IMR-90 (cell line): ENCODE measurements around the gene DEDD2. TPM values are rescaled to one million over a fixed set of nuclear protein-coding genes. Genes with fewer than 3 reads are reported as not detected.

Source experiments
- ATAC-seq: fragments of 200-7000 bp; cut with Tn5 transposase; 2 replicates; pipeline ENCODE4 v1.9.1; 2020; ENCODE audit warnings: low read depth, mild to moderate bottlenecking, moderate library complexity
- BruUV-seq: library from RNA; stranded (reverse); fragments of 400-500 nt; replicated peaks from 2 replicates; lab custom pipeline; 2021; lab: Mats Ljungman, UMichigan
- CTCF ChIA-PET: fragments of 300-600 bp; formaldehyde crosslinking; extraction: SDS; loops from one replicate; lab custom pipeline; 2021; ENCODE audit warnings: antibody characterized with exemption; lab: Yijun Ruan, JAX
- POLR2A ChIA-PET: fragments of 300-600 bp; sonication (Branson Sonifier 250); formaldehyde crosslinking; loops from one replicate; lab custom pipeline; 2022; ENCODE audit warnings: antibody characterized with exemption; ENCODE audit not compliant: unreplicated experiment; lab: Charles Lee
- DNase-seq: peaks from one replicate; pipeline ENCODE4 v3.0.0; 2013
- H2AFZ ChIP-seq: replicated peaks from 2 replicates; pipeline ENCODE3; 2013; ENCODE audit warnings: low read length, mild to moderate bottlenecking; ENCODE audit not compliant: poor library complexity
- H2AK5ac ChIP-seq: 2 replicates; pipeline ENCODE4 v1.6.1; 2013; ENCODE audit warnings: low read depth, low read length, inconsistent platforms
- H2AK9ac ChIP-seq: replicated peaks from 2 replicates; pipeline ENCODE3; 2013; ENCODE audit warnings: mild to moderate bottlenecking, low read depth, low read length, moderate library complexity; ENCODE audit not compliant: poor library complexity
- H2BK120ac ChIP-seq: 2 replicates; pipeline ENCODE4 v1.6.1; 2013; ENCODE audit warnings: low read depth, low read length, inconsistent platforms
- H2BK15ac ChIP-seq: 3 replicates; pipeline ENCODE4 v1.6.1; 2013; ENCODE audit warnings: low read depth, low read length, inconsistent platforms
- H2BK20ac ChIP-seq: 2 replicates; pipeline ENCODE4 v1.6.1; 2013; ENCODE audit warnings: low read depth, mild to moderate bottlenecking, inconsistent platforms, low read length, moderate library complexity
- H2BK5ac ChIP-seq: 2 replicates; pipeline ENCODE4 v1.6.1; 2013; ENCODE audit warnings: mild to moderate bottlenecking, low read depth, low read length, inconsistent platforms; ENCODE audit not compliant: poor library complexity, severe bottlenecking
- H3K14ac ChIP-seq: replicated peaks from 2 replicates; pipeline ENCODE4 v1.6.1; 2013; ENCODE audit warnings: low read depth, low read length, inconsistent platforms
- H3K18ac ChIP-seq: 2 replicates; pipeline ENCODE4 v1.6.1; 2013; ENCODE audit warnings: low read depth, low read length, control low read depth
- H3K23ac ChIP-seq: 2 replicates; pipeline ENCODE4 v1.6.1; 2013; ENCODE audit warnings: low read depth, low read length, inconsistent platforms
- H3K27ac ChIP-seq: 2 replicates; pipeline ENCODE4 v1.5.1; 2013; ENCODE audit warnings: mild to moderate bottlenecking, control low read depth, low read length; ENCODE audit not compliant: insufficient read depth
- H3K27me3 ChIP-seq: 2 replicates; pipeline ENCODE4 v1.6.1; 2013; ENCODE audit warnings: low read length; ENCODE audit not compliant: control insufficient read depth, insufficient read depth
- H3K36me3 ChIP-seq: 2 replicates; pipeline ENCODE4 v1.6.1; 2013; ENCODE audit warnings: low read length, mixed read lengths; ENCODE audit not compliant: control insufficient read depth, insufficient read depth
- H3K4ac ChIP-seq: 2 replicates; pipeline ENCODE4 v1.6.1; 2013; ENCODE audit warnings: low read depth, low read length, inconsistent platforms
- H3K4me1 ChIP-seq: 2 replicates; pipeline ENCODE4 v1.6.1; 2013; ENCODE audit warnings: low read length, mixed read lengths; ENCODE audit not compliant: control insufficient read depth, insufficient read depth
- H3K4me2 ChIP-seq: 2 replicates; pipeline ENCODE4 v1.6.1; 2013; ENCODE audit warnings: low read depth, mild to moderate bottlenecking, control low read depth, low read length, moderate library complexity
- H3K4me3 ChIP-seq: 2 replicates; pipeline ENCODE4 v1.5.1; 2013; ENCODE audit warnings: low read depth, mild to moderate bottlenecking, control low read depth, low read length, moderate library complexity; ENCODE audit not compliant: insufficient read depth
- H3K56ac ChIP-seq: 2 replicates; pipeline ENCODE4 v1.6.1; 2013; ENCODE audit warnings: low read length, inconsistent platforms; ENCODE audit not compliant: insufficient read depth; ENCODE audit errors: extremely low read depth
- H3K79me1 ChIP-seq, 2 experiments: 2 replicates each; pipeline ENCODE4 v1.6.1; 2013; ENCODE audit warnings: low read length in 2 of 2, inconsistent platforms in 1 of 2, low read depth in 1 of 2
- H3K9ac ChIP-seq: 2 replicates; pipeline ENCODE4 v1.6.1; 2013; ENCODE audit warnings: low read depth, low read length, control low read depth
- H3K9me1 ChIP-seq: 2 replicates; pipeline ENCODE4 v1.6.1; 2013; ENCODE audit warnings: low read length, inconsistent platforms; ENCODE audit not compliant: insufficient read depth
- H3K9me3 ChIP-seq: 2 replicates; pipeline ENCODE4 v1.6.1; 2013; ENCODE audit warnings: low read length; ENCODE audit not compliant: control insufficient read depth, insufficient read depth
- H4K20me1 ChIP-seq: 2 replicates; pipeline ENCODE4 v1.6.1; 2013; ENCODE audit warnings: low read length, inconsistent platforms; ENCODE audit not compliant: insufficient read depth
- H4K5ac ChIP-seq: 2 replicates; pipeline ENCODE4 v1.6.1; 2013; ENCODE audit warnings: mild to moderate bottlenecking, low read depth, low read length, control low read depth
- H4K8ac ChIP-seq, 2 experiments: 2 replicates each; pipeline ENCODE4 v1.6.1; 2013; ENCODE audit warnings: low read depth in 2 of 2, low read length in 2 of 2, control low read depth in 1 of 2, inconsistent platforms in 1 of 2
- H4K91ac ChIP-seq: 2 replicates; pipeline ENCODE4 v1.6.1; 2013; ENCODE audit warnings: low read depth, low read length, inconsistent platforms; ENCODE audit not compliant: insufficient read depth
- BHLHE40 ChIP-seq: fragments of 150-350 bp; IDR thresholded peaks from 2 replicates; pipeline ENCODE4 v1.6.1; 2016; ENCODE audit warnings: mild to moderate bottlenecking, low read depth, low read length
- CEBPB ChIP-seq: IDR thresholded peaks from 2 replicates; pipeline ENCODE4 v1.6.1; 2012; ENCODE audit warnings: low read depth, low read length, improper control_type of control experiment
- CHD1 ChIP-seq: IDR thresholded peaks from 2 replicates; pipeline ENCODE4 v1.6.1; 2012; ENCODE audit warnings: low read depth, low read length, improper control_type of control experiment
- CTCF ChIP-seq: conservative IDR thresholded peaks from 2 replicates; pipeline ENCODE4 v1.5.1; 2012; ENCODE audit warnings: mild to moderate bottlenecking, low read depth, low read length, improper control_type of control experiment
- FOS ChIP-seq: fragments of 150-350 bp; IDR thresholded peaks from 2 replicates; pipeline ENCODE4 v1.6.1; 2016; ENCODE audit warnings: low read depth, low read length
- MAFK ChIP-seq: IDR thresholded peaks from 2 replicates; pipeline ENCODE4 v1.6.1; 2012; ENCODE audit warnings: low read depth, low read length, improper control_type of control experiment
- NFE2L2 ChIP-seq: fragments of 150-350 bp; IDR thresholded peaks from 2 replicates; pipeline ENCODE4 v1.6.1; 2016; ENCODE audit warnings: low read depth, mild to moderate bottlenecking, low read length
- POLR2A ChIP-seq: IDR thresholded peaks from 2 replicates; pipeline ENCODE4 v1.6.1; 2012; ENCODE audit warnings: mild to moderate bottlenecking, low read depth, low read length
- RAD21 ChIP-seq: IDR thresholded peaks from 2 replicates; pipeline ENCODE4 v1.6.1; 2012; ENCODE audit warnings: low read length, improper control_type of control experiment
- RCOR1 ChIP-seq: IDR thresholded peaks from 2 replicates; pipeline ENCODE4 v1.6.1; 2012; ENCODE audit warnings: mild to moderate bottlenecking, low read length, improper control_type of control experiment; ENCODE audit not compliant: insufficient replicate concordance
- RFX5 ChIP-seq: IDR thresholded peaks from 2 replicates; pipeline ENCODE4 v1.8.0; 2012; ENCODE audit warnings: low read depth, mild to moderate bottlenecking, low read length, moderate library complexity
- SMC3 ChIP-seq: fragments of 150-350 bp; IDR thresholded peaks from 2 replicates; pipeline ENCODE4 v1.6.1; 2016; ENCODE audit warnings: low read depth, mild to moderate bottlenecking, antibody characterized with exemption, low read length, moderate library complexity
- WGBS, 2 experiments: methylation state at CpG; one replicate each; pipeline versions ENCODE4 v1.1.5 to v1.1.7; 2013; ENCODE audit warnings: missing lambda C conversion rate in 2 of 2; ENCODE audit not compliant: insufficient read length in 1 of 2; ENCODE audit errors: extremely low coverage in 2 of 2; 5-methylcytosine and 5-hydroxymethylcytosine counted together
- dilution Hi-C: fragments of 300-500 bp; cut with HindIII; formaldehyde crosslinking; loops from one replicate; pipeline ENCODE4 v1.14.3; 2018; ENCODE audit warnings: low sequenced_read_pairs; ENCODE audit not compliant: unreplicated experiment
- in situ Hi-C: fragments of 300-500 bp; cut with MboI; formaldehyde crosslinking; loops from 3 replicates; pipeline ENCODE4 v1.14.3; 2019; ENCODE audit warnings: low sequenced_read_pairs, inconsistent platforms, mixed read lengths
- intact Hi-C: fragments of 100-400 bp; cut with micrococcal nuclease; formaldehyde crosslinking; loops from 2 replicates; pipeline ENCODE4 v1.10.0; 2022
- polyA plus RNA-seq, 3 experiments: library from polyadenylated mRNA; depleted of rRNA; stranded (reverse); fragments of >200 nt; gene quantifications; 2 replicates each; pipeline ENCODE4 v1.2.3, GENCODE V29; 2012; ENCODE audit warnings: low replicate concordance in 1 of 3
- total RNA-seq: library from RNA; depleted of rRNA; stranded (reverse); fragments of >200 nt; gene quantifications from 2 replicates; pipeline ENCODE4 v1.2.3, GENCODE V29; 2012
- TF ChIP-seq, protein P1 (sequence below): fragments of 150-350 bp; IDR thresholded peaks from 2 replicates; pipeline ENCODE4 v1.6.1; 2016; ENCODE audit warnings: low read depth, mild to moderate bottlenecking, low read length, moderate library complexity, borderline replicate concordance

Gene DEDD2
- total and polyA plus RNA-seq, 2 of the 4 experiments (the other 2 are of a cell fraction) = 8.2 to 21.0 TPM

- Histone ChIP-seq H3K4me3 (peak within 1 kb of the TSS; percentile 91), H3K4ac (peak within 1 kb of the TSS; percentile 79), H4K91ac (peak within 1 kb of the TSS; percentile 63; the same call in 1 of the 2 replicates), H3K56ac (peak within 1 kb of the TSS; percentile 90), H2AFZ (peak within 1 kb of the TSS; percentile 93), H2AK9ac (peak within 1 kb of the TSS; percentile 95), H2AK5ac (peak within 1 kb of the TSS; percentile 63; the same call in 1 of the 2 replicates), H3K18ac (0 out of 2 replicates have a peak within 1 kb of the TSS, but pooled peaks have one; percentile 22), H3K23ac (peak within 1 kb of the TSS; percentile 98), H4K5ac (peak within 1 kb of the TSS; percentile 66), H3K4me1 (peaks cover 8% of the 10 kb centered on the region), H3K9me3 (no peaks in the 10 kb centered on the region), H2BK5ac (peak within 1 kb of the TSS; percentile 41), H3K14ac (peak within 1 kb of the TSS; percentile 98), H4K20me1 (peaks cover 15% of the 10 kb centered on the region), H3K27ac (peak within 1 kb of the TSS; percentile 83), H3K9me1 (peaks cover 4% of the 10 kb centered on the region; the same call in 1 of the 2 replicates), H3K27me3 (no peaks in the 10 kb centered on the region), H2BK120ac (peak within 1 kb of the TSS; percentile 17; the same call in 1 of the 2 replicates), H3K4me2 (peak within 1 kb of the TSS; percentile 96), H2BK20ac (no peak within 1 kb of the TSS), H2BK15ac (peak within 1 kb of the TSS; percentile 4; the same call in 1 of the 3 replicates), H3K9ac (peak within 1 kb of the TSS; percentile 98), H3K36me3 (peaks cover 10% of the 10 kb centered on the region), H3K79me1 (peaks cover 17 to 66% of the 10 kb centered on the region in 2 experiments), H4K8ac (peak within 1 kb of the TSS; percentile 16 to 86)
- ChIA-PET CTCF (interaction anchor here (0.6 to 5.0 kb wide), 3 partner anchors 10 to 1908 kb away, joined by 3 to 29 read pairs (median 4); no protein-coding TSS in a partner anchor), POLR2A (interaction anchor here (1.1 kb wide), 1 partner anchor 9 kb away, joined by 4 read pairs; no protein-coding TSS in a partner anchor)
- DNase-seq (peak; percentile 99), ATAC-seq (peak; percentile 76)
- in situ Hi-C loops (no loop called here), dilution Hi-C loops (no loop called here), intact Hi-C loops (loop anchor here (2.0 to 5.0 kb wide), 3 partner anchors 22 to 135 kb away; partner anchors contain the start of genes POU2F2 and ZNF526)
- no TSS peak for BruUV-seq
- WGBS, 2 experiments = 0% methylated on average over 55 of the region's 76 CpGs; no CpG with 5 or more reads in 1 of the 2 experiments
- TF ChIP-seq POLR2A (peak; percentile 91), CEBPB (peak; percentile 89), BHLHE40 (no peak; the same call in 1 of the 2 replicates), RAD21 (peak; percentile 15; the same call in 1 of the 2 replicates), SMC3 (0 out of 2 replicates have a peak, but pooled peaks have one; percentile 5), CHD1 (no peak), RFX5 (no peak), CTCF (no peak), FOS (no peak), MAFK (no peak), RCOR1 (no peak), NFE2L2 (no peak)
- TF ChIP-seq, protein P1, sequence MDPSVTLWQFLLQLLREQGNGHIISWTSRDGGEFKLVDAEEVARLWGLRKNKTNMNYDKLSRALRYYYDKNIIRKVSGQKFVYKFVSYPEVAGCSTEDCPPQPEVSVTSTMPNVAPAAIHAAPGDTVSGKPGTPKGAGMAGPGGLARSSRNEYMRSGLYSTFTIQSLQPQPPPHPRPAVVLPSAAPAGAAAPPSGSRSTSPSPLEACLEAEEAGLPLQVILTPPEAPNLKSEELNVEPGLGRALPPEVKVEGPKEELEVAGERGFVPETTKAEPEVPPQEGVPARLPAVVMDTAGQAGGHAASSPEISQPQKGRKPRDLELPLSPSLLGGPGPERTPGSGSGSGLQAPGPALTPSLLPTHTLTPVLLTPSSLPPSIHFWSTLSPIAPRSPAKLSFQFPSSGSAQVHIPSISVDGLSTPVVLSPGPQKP = no peak
These were observed 25.3 kb upstream of the DEDD2 start, which contains the start of gene GSK3A for GRCh38 chr19:42242512-42243409. GSK3A (minus strand) TSS chr19:42242602; CDS start chr19:42242465, 137 bp downstream.
